IPS-15b (cell line): ENCODE results near the gene DCAF11.

ENCODE experiments used
- H3K27me3 ChIP-seq: one replicate; pipeline ENCODE4 v1.6.1; 2013; ENCODE audit warnings: low read length; ENCODE audit not compliant: control insufficient read depth, insufficient read depth
- H3K36me3 ChIP-seq: one replicate; pipeline ENCODE4 v1.6.1; 2013; ENCODE audit warnings: low read length; ENCODE audit not compliant: control insufficient read depth, insufficient read depth
- H3K4me1 ChIP-seq: one replicate; pipeline ENCODE4 v1.6.1; 2013; ENCODE audit warnings: mild to moderate bottlenecking, low read length; ENCODE audit not compliant: control insufficient read depth, insufficient read depth
- H3K4me3 ChIP-seq: one replicate; pipeline ENCODE4 v1.5.1; 2013; ENCODE audit warnings: low read depth, low read length
- H3K9ac ChIP-seq: one replicate; pipeline ENCODE4 v1.6.1; 2013; ENCODE audit warnings: low read depth, mild to moderate bottlenecking, low read length
- H3K9me3 ChIP-seq: one replicate; pipeline ENCODE4 v1.6.1; 2013; ENCODE audit warnings: mild to moderate bottlenecking, low read length; ENCODE audit not compliant: control insufficient read depth, insufficient read depth

DCAF11 gene

DNA sequence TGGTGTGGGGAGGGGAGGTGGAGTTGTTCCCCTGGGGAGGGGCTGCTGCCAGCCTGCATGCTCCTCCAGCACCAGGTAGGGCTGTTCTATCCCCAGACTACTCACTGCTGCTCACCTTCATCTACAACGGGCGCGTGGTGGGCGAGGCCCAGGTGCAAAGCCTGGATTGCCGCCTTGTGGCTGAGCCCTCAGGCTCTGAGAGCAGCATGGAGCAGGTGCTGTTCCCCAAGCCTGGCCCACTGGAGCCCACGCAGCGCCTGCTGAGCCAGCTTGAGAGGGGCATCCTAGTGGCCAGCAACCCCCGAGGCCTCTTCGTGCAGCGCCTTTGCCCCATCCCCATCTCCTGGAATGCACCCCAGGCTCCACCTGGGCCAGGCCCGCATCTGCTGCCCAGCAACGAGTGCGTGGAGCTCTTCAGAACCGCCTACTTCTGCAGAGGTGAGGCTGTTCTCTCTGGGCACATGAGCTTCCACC is 50.0 kb downstream of the DCAF11 start:
- no peak overlapping the region for H3K4me3 ChIP-seq
- peaks cover 26% of the 10 kb centered on the region for H3K36me3 ChIP-seq
- no peaks in the 10 kb centered on the region for H3K9me3 ChIP-seq
- H3K9ac ChIP-seq, result no peak overlapping the region
- peaks cover 3% of the 10 kb centered on the region for H3K4me1 ChIP-seq
- H3K27me3 ChIP-seq, result no peaks in the 10 kb centered on the region

DNA sequence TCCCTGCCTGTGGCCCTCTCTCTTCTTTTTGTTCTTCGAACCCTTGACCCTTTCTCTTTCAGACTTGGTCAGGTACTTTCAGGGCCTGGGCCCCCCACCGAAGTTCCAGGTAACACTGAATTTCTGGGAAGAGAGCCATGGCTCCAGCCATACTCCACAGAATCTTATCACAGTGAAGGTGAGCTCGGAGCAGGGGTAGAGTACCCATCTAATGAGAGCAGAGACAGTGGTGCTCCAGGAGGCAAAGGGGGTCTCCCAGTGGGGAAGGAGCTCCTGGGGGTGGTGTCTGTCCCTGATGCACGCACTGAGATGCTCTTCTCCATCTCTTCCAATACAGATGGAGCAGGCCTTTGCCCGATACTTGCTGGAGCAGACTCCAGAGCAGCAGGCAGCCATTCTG is 51.2 kb downstream of the DCAF11 start:
- Histone ChIP-seq H3K36me3 (peaks cover 15% of the 10 kb centered on the region), H3K9ac (no peak overlapping the region), H3K4me3 (no peak overlapping the region), H3K9me3 (no peaks in the 10 kb centered on the region), H3K4me1 (peaks cover 3% of the 10 kb centered on the region), H3K27me3 (no peaks in the 10 kb centered on the region)

DNA sequence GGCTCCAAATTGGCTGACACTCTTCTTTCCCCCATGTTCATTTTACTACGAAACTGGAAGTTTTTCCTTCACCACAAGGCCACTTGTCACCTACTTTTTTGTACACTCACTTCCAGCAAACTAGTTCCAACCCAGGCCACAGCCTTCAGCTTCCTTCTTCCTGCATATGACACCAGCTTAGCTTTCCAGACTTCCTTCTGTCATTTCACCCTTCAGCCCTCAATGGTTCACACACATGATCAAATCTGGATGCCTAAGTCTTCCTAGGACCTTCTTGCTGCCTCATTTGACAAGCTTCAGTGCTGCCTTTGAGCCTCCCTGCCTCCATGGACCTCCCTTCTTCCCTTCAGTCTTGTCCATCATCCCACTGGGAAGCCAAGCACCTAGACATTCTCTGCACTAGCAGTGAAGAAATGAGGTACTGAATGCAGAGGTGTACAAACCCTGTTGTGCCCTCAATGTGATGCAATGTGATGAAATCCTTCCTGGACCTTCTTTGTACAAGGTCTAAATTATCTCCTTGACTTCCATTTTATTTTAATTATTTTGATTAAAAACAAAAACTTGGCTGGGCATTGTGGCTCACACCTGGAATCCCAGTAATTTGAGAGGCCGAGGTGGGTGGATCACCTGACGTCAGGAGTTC is 53.0 kb downstream of the DCAF11 start:
- H3K4me1 ChIP-seq, result peaks cover 3% of the 10 kb centered on the region
- peaks cover 15% of the 10 kb centered on the region for H3K36me3 ChIP-seq
- H3K4me3 ChIP-seq, result no peak overlapping the region
- no peaks in the 10 kb centered on the region for H3K27me3 ChIP-seq
- H3K9me3 ChIP-seq, result no peaks in the 10 kb centered on the region
- H3K9ac ChIP-seq, result no peak overlapping the region

GRCh38 chr14:24171422-24172260 is 57.1 kb downstream of the DCAF11 start, which contains the start of gene REC8:
TSS of gene REC8 (plus strand) at chr14:24172080. CDS start at chr14:24172553, 473 bp downstream.
- peaks cover 3% of the 10 kb centered on the region for H3K4me1 ChIP-seq
- peak within 1 kb of the TSS; percentile 37 for H3K9ac ChIP-seq
- H3K4me3 ChIP-seq, result peak within 1 kb of the TSS; percentile 81
- no peaks in the 10 kb centered on the region for H3K9me3 ChIP-seq
- no peaks in the 10 kb centered on the region for H3K27me3 ChIP-seq
- peaks cover 9% of the 10 kb centered on the region for H3K36me3 ChIP-seq

- H3K4me3 ChIP-seq, result peak overlapping the region; percentile 81
- peaks cover 12% of the 10 kb centered on the region for H3K36me3 ChIP-seq
- H3K9ac ChIP-seq, result peak overlapping the region; percentile 37
- H3K9me3 ChIP-seq, result no peaks in the 10 kb centered on the region
- H3K27me3 ChIP-seq, result no peaks in the 10 kb centered on the region
- H3K4me1 ChIP-seq, result peaks cover 3% of the 10 kb centered on the region
Measured at GRCh38 chr14:24172261-24172860, 57.8 kb downstream of the DCAF11 start.

DNA sequence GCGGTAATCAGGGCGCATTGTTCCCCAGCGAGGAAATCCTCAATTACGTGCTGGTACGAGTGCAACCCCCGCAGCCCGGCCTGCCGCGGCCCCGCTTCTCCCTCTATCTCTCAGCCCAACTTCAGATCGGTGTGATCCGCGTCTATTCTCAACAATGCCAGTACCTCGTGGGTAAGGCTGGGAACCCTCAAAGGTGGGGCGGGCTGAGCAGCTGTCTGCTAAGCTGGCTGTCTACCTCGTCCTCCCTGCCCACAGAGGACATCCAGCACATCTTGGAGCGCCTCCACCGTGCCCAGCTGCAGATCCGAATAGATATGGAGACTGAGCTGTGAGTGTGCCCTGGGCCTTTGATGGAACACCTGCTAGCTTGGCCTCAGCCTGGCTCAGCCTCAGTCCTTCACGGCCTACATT is 58.3 kb downstream of the DCAF11 start:
- peaks cover 17% of the 10 kb centered on the region for H3K36me3 ChIP-seq
- peak overlapping the region; percentile 81 for H3K4me3 ChIP-seq
- H3K9ac ChIP-seq, result no peak overlapping the region
- H3K9me3 ChIP-seq, result no peaks in the 10 kb centered on the region
- H3K4me1 ChIP-seq, result peaks cover 3% of the 10 kb centered on the region
- no peaks in the 10 kb centered on the region for H3K27me3 ChIP-seq
